Bronchial smooth muscle cell (primary cell): ENCODE results near the gene ING5. TPM values are rescaled to one million over a fixed set of nuclear protein-coding genes. Genes with fewer than 3 reads are reported as not detected.

Experiments
- total RNA-seq: library from RNA; depleted of rRNA; stranded (reverse); fragments of >200 nt; gene quantifications from 2 replicates; pipeline ENCODE4 v1.2.1, GENCODE V29; 2014

ING5 gene
- 25.2 and 29.7 TPM in 2 replicates for total RNA-seq

DNA sequence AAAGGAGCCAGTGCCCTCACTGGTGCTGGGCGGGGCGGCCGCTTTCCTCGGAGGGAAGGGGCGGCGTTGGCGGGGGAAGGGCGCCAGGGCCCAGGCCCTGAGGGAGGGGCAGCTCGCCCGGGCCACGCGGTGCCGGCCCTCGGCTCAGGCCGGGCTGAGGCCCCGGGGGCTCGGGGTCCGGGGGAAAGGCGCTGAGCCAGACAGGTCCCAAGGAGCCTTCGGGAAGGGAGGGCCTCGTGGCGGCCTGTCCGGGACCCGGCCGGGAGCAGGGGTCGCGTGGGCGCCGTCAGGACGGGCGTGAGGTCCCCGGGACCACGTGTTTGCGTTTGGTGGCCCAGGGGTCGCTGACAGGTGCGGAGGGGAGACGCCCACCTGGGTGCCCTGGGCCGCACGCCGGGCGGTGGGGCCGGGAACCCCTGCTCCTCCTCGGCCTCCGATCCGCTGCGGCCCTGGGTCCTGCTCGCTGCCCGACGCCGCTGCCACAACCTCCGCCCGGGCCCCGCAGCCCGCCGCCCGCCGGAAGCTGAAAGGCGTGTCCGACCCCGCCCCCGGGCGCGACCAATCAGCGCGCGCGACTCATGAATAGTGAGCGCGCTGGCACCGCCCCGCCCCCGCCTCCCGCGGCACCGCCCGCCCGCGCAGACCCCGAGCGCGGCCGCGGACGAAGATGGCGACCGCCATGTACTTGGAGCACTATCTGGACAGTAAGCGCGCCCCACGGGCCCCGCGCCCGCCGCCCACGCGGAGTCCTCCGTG is at the start of gene ING5:
Gene ING5, plus strand, starts transcription at position 641 of the 756 bp plus-strand sequence. Its CDS starts 27 bp downstream, at position 668.

DNA sequence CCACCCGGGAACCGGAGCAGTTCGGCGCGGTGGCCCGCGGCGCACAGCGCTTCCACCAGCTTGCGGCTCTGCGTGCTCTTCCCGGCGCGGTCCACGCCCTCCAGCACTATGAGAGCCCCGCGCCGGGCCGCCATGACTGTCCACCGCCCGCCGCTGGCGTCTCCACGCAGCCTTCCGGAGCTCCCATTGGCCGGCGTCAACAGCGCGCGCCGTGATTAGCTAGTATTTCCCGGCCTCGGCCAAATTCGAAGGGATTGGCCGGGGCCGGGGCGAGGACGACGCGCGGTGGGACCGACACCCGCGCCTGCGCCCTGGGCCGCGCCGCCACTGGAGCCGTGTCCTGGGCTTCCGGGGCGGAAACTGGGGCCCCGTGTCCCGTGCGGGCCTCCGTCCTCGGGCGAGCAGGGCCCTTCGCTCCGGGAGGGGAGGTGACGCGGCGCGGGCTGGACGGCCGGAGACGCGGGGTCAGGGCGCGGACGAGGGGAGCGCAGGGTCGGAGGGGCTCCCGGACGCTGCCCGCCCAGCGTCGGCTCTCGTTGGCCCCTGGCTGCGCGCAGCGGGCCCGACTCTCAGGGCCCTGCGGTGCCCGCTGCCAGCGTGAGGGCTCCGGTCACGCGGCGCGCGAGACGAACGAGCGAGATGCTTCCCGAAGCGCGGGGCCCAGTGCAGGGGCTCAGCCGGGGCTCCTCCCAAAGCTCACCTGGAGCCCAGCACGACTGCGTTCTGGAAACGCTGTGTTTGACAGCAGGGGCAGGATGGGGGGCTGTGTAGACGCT is 15.0 kb upstream of the ING5 start, which contains the start of gene DTYMK:
Gene DTYMK, minus strand, starts transcription at position 166 of the 776 bp plus-strand sequence. Its CDS starts 32 bp downstream, at position 134.

DNA sequence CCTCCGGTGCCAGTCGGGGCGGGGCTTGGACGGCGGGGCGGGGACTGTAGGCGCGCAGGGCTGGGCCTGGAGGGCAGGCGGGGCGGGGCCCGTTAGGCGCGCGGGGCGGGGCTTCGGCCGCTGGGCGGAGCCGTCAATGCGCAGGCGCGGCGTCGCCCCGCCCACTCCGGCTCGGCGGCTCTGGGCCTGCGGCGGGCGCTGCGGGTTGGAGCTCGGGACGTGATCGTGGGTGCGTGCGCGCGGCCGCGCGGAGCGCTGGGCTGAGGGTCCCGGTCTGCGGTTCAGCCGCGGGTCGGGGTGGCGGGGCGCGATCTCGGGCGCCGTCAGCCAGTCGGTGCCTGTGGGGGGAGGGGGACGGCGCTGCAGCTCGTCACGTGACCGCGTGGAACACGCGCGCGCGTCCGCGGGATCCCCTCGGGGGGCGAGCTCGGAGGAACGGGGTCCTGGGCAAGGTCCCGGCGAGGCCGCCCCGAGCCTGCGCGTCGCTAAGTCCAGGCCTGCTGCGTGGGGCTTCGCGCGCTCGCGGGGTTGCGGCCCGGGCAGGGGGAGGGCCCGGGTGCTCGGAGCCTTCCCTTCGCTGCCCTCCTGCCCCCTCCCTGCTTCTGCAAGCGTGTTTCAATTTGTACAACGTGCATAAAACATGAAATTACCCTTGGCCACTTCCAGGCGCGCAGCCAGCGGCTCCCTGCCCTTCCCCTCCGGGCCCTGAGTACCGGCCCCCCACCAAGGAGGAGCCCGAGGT is 32.8 kb downstream of the ING5 start, which contains the start of gene D2HGDH:
Gene D2HGDH, plus strand, starts transcription at position 164 of the 742 bp plus-strand sequence. CDS start 595 bp downstream, outside the sequence.

DNA sequence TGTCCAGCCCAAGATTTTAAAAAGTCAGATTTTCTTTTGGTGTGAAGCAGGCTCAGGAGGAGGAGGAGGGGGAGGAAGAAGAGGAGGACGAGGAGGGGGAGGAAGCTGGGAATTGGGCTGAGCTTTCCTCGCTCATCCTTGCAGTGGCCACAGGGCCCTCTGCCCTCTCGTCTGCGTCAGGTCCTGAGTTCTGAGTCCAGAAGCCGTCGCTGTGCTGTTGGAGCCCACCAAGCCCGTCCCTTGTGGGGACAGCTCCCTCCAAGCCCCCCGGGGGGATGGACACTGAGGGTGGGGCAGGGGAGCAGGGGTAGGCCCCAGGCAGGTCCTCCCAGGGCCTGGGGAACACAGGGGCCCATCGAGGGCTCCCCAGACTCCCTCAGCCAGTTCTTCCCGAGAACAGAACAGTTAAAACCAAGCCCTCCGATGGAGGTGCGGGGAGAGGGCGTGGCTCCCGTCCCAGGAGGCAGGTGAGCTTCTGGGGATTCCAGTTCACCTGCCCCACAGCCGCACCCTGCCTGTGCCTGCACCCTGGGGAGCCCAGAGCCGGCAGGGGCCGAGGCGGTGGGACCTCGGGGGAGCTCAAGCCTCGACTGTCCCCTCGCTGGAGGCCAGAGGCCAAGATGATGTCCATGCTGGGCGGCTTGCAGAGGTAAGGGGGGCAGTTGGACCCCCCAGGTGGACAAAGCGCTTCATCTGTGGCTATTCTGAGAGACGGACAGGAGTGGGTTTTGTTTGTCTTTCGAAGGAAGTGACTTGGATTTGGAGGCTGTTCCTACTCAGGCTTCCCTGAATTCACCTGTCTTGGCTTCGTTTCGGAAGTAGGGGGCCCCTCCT is 74.7 kb downstream of the ING5 start, which contains the start of gene GAL3ST2:
Gene GAL3ST2, plus strand, starts transcription at position 487 of the 834 bp plus-strand sequence. Its CDS starts 134 bp downstream, at position 621.

Other genes with a start within 250 kb of the ING5 start
- gene STK25, start 193.5 kb upstream of the ING5 start, total RNA-seq: 138 and 195 TPM in 2 replicates
- gene BOK, start 143.3 kb upstream of the ING5 start, total RNA-seq: 6.7 and 9.3 TPM in 2 replicates
- 41.0 and 50.3 TPM in 2 replicates for gene THAP4, start 64.9 kb upstream of the ING5 start, total RNA-seq
- gene ATG4B, start 64.3 kb upstream of the ING5 start, total RNA-seq: 43.2 and 77.6 TPM in 2 replicates
- 9.3 and 15.0 TPM in 2 replicates for gene DTYMK, start 15.2 kb upstream of the ING5 start, total RNA-seq
- gene D2HGDH, start 32.6 kb downstream of the ING5 start, total RNA-seq: 24.0 and 24.1 TPM in 2 replicates
- 0.09 and 0.16 TPM in 2 replicates for gene GAL3ST2, start 74.8 kb downstream of the ING5 start, total RNA-seq
- gene NEU4, start 107.2 kb downstream of the ING5 start, total RNA-seq: 0.16 and 0.17 TPM in 2 replicates
- gene PDCD1, start 156.9 kb downstream of the ING5 start, total RNA-seq: not detected in 2 replicates
- gene RTP5, start 167.7 kb downstream of the ING5 start, total RNA-seq: not detected in 2 replicates